ENCODE measurements around the gene TMEM151A. TPM values are rescaled to one million over a fixed set of nuclear protein-coding genes. Genes with fewer than 3 reads are reported as not detected.
"Not testable (repeated sequence)": the region's sequence is repeated elsewhere in the genome, so short reads cannot be mapped to it uniquely, and the experiment has no call there.

The TMEM151A gene
- total RNA-seq, 1 donor from 2014 or later = not detected

- H3K36me3 ChIP-seq = peaks cover 52% of the 10 kb centered on the region
- intact Hi-C loops (cut with micrococcal nuclease) = no loop called here
- no peaks in the 10 kb centered on the region for H3K27me3 ChIP-seq (ENCODE audit: low read depth)
These were observed 17.5 kb upstream of the TMEM151A start for GRCh38 chr11:66274219-66274618.

DNA sequence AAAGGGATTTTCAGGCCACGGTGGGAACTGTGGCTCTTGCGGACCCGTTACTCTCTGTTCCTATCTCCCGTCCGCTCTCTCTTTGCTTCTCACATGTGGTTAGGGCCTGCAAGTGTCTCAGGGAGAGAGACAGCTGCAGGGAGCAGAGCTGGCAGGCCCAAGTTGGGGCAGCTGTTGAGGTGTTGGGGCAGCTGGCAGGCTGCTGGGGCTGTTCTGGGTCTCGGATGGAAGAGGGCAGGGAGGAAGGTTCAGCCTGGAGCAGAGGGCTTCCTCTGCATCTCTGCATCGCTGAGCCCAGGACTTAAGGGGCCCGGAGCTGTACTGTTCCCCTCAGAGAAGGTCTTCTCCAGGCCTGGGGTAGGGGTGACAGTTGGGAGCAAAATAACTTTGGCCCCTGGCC is 16.3 kb upstream of the TMEM151A start:
- Histone ChIP-seq H3K4me1 (peaks cover 26% of the 10 kb centered on the region), H3K27me3 (ENCODE audit: low read depth) (peaks cover 9% of the 10 kb centered on the region), H3K9me3 (replicated peaks) (no peaks in the 10 kb centered on the region), H3K36me3 (peaks cover 52% of the 10 kb centered on the region), H3K4me3 (no peak overlapping the region), H3K27ac (replicated peaks) (no peak overlapping the region)
- no peak for DNase-seq
- intact Hi-C loops (cut with micrococcal nuclease) = no loop called here
- no peak for TF ChIP-seq CTCF (IDR thresholded peaks at IDR 0.05; ENCODE audit: borderline replicate concordance)

More at GRCh38 chr11:66274219-66274618, 17.5 kb upstream of the TMEM151A start:
- Histone ChIP-seq H3K4me3 (no peak overlapping the region), H3K27ac (replicated peaks) (no peak overlapping the region), H3K9me3 (replicated peaks) (no peaks in the 10 kb centered on the region), H3K4me1 (peaks cover 38% of the 10 kb centered on the region)
- TF ChIP-seq CTCF (IDR thresholded peaks at IDR 0.05; ENCODE audit: borderline replicate concordance) = no peak
- DNase-seq = no peak

GRCh38 chr11:66275984-66276612 is 15.6 kb upstream of the TMEM151A start:
- Histone ChIP-seq H3K9me3 (replicated peaks) (no peaks in the 10 kb centered on the region), H3K4me3 (no peak overlapping the region), H3K27ac (replicated peaks) (no peak overlapping the region), H3K27me3 (ENCODE audit: low read depth) (peaks cover 11% of the 10 kb centered on the region), H3K36me3 (peaks cover 52% of the 10 kb centered on the region), H3K4me1 (peaks cover 19% of the 10 kb centered on the region)
- TF ChIP-seq CTCF (IDR thresholded peaks at IDR 0.05; ENCODE audit: borderline replicate concordance) = no peak
- intact Hi-C loops (cut with micrococcal nuclease) = no loop called here
- DNase-seq = no peak

DNA sequence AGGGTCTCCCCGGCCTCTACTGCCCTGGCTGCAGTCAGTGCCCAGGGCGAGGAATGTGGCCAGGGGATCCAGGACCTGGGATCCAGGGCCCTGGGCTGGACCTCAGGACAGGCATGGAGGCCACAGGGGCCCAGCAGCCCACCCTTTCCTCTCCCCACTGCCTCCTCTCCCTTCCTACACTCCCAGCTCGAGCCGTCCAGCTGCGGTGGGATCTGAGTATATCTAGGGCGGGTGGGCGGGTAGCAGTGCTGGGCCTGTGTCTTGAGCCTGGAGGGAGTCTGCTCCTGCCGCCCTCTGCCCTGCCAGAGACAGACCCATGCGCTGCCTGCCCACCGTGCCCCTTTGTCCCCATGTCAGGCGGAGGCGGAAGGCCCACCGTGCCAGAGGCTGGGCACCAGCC is 15.1 kb upstream of the TMEM151A start:
- H3K4me3 ChIP-seq; H3K9me3 ChIP-seq (replicated peaks); intact Hi-C loops (cut with micrococcal nuclease); H3K27ac ChIP-seq (replicated peaks); DNase-seq: not testable (repeated sequence)
- Histone ChIP-seq H3K36me3 (peaks cover 48% of the 10 kb centered on the region), H3K4me1 (peaks cover 15% of the 10 kb centered on the region), H3K27me3 (ENCODE audit: low read depth) (peaks cover 11% of the 10 kb centered on the region)

- intact Hi-C loops (cut with micrococcal nuclease); H3K4me3 ChIP-seq; H3K27ac ChIP-seq (replicated peaks); DNase-seq; H3K9me3 ChIP-seq (replicated peaks): not testable (repeated sequence)
- H3K4me1 ChIP-seq = peaks cover 19% of the 10 kb centered on the region
- H3K27me3 ChIP-seq (ENCODE audit: low read depth) = peaks cover 11% of the 10 kb centered on the region
- H3K36me3 ChIP-seq = peaks cover 43% of the 10 kb centered on the region
These were observed 14.6 kb upstream of the TMEM151A start for GRCh38 chr11:66277064-66277463.

DNA sequence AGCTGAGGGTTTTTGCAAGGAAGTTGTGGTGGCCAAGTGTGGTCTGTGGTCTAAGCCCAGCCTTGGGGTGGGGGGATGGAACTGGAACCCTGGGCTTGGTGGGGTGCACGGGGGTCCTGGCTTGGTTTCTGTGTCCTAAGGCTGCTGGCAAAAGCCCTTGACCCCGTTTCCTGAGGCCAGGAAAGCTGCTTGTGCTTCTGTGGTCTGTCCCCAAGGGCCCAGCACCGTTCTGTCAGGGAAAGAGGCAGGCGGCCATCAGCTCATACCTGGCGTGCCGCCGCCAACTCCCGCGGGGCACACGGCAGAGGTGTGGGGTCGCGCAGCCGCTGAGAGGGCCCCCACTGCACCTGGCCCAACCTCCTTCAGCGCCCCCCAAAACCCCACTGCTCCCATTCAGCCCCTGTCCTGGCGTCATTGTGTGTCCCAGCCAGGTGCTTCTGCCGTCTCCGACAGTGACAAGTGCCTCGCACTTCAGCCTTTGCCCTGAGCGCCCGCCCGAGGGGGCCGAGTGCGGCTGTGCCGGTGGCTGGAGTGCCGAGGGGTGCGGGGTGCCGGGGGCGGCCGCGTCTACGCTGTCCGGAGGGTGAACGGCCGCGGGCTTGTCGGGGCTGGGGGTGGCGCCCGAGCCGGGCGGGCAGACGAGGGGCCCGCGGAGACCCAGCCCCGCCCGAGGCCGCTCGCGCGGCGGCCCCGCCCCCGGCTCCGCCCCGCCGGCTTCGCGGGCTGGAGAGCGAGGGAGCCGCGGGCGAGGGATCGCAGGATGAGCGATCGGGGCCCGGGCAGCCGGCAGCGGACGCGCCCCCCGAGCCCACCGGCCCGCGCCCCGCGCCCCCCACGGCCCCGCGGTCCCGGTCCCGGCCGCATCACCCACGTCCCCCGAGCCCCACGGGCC is 14.0 kb upstream of the TMEM151A start, which contains the start of gene CNIH2:
CNIH2 (plus strand) TSS at position 705 of the 892 bp plus-strand sequence. CDS start 282 bp downstream, outside the sequence.
- Histone ChIP-seq H3K36me3 (peaks cover 37% of the 10 kb centered on the region), H3K27me3 (ENCODE audit: low read depth) (peaks cover 11% of the 10 kb centered on the region), H3K9me3 (replicated peaks) (no peaks in the 10 kb centered on the region), H3K27ac (replicated peaks) (peak within 1 kb of the TSS; percentile 45), H3K4me1 (peaks cover 25% of the 10 kb centered on the region), H3K4me3 (peak within 1 kb of the TSS; percentile 58)
- no peak for TF ChIP-seq CTCF (IDR thresholded peaks at IDR 0.05; ENCODE audit: borderline replicate concordance)
- intact Hi-C loops (cut with micrococcal nuclease) = no loop called here
- DNase-seq = no peak

All from left ventricle myocardium inferior (tissue), 1 donor.